Posterior cingulate gyrus (tissue), 11 donors: ENCODE results near the gene TTLL9.

Experiments used
- DNase-seq, 10 donors: peaks; one replicate each; pipeline versions ENCODE4 v3.0.0 to v3.0.0-alpha.2; 2020 to 2021; ENCODE audit warnings: mixed read lengths in 3 of 10
- intact Hi-C: fragments of 100-400 bp; cut with DNase I; formaldehyde crosslinking; loops from one replicate; pipeline ENCODE4 v1.15.1; 2023

Gene TTLL9

GRCh38 chr20:31869942-31870725 lies at the start of gene TTLL9, which contains the start of gene DUSP15:
TSS of gene TTLL9 (plus strand) at chr20:31870634. CDS start at chr20:31871127, 493 bp downstream.
TSS of gene DUSP15 (minus strand) at chr20:31870527. CDS start at chr20:31870337, 190 bp downstream.
- intact Hi-C loops = loop anchor here (5.0 kb wide), 1 partner anchor 82 kb away; the partner anchor contains the start of gene PDRG1
- peak; percentile 58 to 96 (median 71) for DNase-seq

- peak in 2 of 10 donors; percentile 64 to 67 for DNase-seq
- intact Hi-C loops = loop anchor here (5.0 to 10.0 kb wide), 3 partner anchors 271 to 833 kb away; partner anchors contain the start of genes PLAGL2 and POFUT1
Measured at GRCh38 chr20:31821427-31821826, 49.0 kb upstream of the TTLL9 start.

DNA sequence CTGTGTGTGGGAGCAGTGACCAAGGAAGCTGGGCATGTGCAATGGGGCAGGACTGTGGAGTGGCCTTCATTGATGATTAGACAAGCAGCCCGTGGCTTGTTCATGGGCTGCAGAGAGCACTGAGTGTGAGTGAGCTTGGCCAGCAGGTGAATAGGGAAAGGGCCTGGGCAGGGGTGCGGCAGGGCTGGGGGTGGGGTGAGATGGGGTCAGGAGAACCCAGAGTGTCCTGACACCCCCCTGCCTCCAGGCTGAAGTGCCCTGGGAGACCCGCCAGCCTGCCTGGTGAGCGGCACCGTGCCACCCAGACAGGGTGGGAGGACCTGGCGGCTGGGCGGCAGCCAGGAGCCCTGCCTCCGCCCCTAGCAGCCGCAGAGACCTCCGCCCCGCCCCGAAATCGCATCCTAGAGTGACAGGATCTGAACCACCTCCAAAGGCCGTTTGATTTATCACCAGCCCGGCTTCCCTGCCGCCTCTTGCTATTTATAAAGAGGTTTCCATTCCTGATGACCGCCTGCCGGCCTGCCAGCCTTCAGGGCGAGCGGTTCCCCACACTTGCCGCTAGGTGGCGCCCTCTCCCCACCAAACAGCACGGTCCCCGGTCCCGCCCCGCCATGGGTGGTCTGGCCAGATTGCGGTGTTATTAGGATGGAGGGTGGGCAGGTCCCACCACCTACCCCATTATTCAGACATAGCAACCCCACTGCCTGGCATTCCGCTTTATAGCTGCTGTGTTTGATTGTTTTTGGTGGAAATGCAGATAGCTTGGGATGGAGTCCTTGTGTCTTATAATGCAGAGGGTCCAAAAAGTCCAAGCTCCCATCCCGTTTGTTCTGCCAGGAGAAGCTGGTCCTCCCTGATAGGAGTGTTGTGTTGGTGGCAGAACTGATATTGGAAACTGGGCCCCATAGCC lies 47.8 kb upstream of the TTLL9 start:
- DNase-seq = peak; percentile 46 to 96 (median 78)

DNA sequence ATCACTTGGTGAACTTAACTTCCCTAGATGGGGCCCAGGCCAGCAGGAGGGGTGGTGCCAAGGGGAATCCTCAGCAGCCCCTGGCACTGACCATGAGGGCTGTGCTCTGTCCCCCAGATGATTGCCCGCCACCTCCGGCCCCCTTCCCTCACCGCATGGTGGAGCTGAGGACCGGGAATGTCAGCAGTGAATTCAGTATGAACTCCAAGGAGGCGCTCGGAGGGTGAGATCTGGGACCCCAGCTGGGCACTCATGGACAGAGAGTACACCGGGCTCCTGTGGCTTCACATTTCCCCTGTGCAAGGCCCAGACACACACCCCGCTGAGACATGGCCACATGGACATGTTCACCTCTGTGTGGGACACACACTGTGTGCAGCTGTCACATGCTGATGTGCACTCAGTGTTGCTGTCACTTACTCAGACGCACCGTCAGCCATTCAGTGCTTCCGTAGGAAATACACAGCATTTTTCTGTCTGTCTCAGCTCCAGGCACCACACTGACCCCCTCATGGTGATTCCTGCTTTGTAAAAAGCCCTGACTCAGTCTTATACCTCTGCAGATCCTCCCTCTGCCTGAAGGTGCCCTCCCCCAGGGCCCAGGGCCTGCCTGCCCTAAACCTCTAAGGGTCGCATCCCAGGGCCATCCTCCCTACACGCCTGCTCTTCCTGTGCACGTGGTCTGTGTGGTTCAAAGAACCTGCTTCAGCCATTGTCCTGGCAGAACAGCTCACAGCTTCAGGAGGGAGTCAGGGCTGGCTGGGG lies 46.9 kb upstream of the TTLL9 start:
- DNase-seq = peak in 2 of 10 donors; percentile 57 to 77
- intact Hi-C loops = loop anchor here (1.0 to 10.0 kb wide), 5 partner anchors 129 to 831 kb away; partner anchors contain the start of genes PDRG1, PLAGL2 and POFUT1

More for the DNA sequence above, 47.8 kb upstream of the TTLL9 start:
- intact Hi-C loops = loop anchor here (1.0 to 10.0 kb wide), 5 partner anchors 130 to 832 kb away; partner anchors contain the start of genes PDRG1, PLAGL2 and POFUT1

DNA sequence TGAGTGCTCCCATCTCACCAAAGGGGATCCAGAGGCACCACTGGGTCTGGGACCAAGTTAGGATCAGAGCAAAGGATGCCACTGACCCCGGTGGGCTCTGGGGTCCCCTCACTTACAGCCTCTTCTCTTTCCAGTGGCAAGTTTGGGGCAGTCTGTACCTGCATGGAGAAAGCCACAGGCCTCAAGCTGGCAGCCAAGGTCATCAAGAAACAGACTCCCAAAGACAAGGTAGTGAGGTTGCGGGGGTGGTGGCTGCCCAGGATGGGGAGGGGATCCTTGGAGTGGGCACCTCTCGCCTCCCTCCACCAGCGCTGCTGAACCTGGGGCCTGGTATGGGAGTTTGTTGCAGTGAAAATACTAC lies 46.3 kb upstream of the TTLL9 start:
- intact Hi-C loops = loop anchor here (5.0 to 10.0 kb wide), 3 partner anchors 268 to 831 kb away; partner anchors contain the start of genes PLAGL2 and POFUT1
- peak in 2 of 10 donors; percentile 9 to 65 for DNase-seq

DNA sequence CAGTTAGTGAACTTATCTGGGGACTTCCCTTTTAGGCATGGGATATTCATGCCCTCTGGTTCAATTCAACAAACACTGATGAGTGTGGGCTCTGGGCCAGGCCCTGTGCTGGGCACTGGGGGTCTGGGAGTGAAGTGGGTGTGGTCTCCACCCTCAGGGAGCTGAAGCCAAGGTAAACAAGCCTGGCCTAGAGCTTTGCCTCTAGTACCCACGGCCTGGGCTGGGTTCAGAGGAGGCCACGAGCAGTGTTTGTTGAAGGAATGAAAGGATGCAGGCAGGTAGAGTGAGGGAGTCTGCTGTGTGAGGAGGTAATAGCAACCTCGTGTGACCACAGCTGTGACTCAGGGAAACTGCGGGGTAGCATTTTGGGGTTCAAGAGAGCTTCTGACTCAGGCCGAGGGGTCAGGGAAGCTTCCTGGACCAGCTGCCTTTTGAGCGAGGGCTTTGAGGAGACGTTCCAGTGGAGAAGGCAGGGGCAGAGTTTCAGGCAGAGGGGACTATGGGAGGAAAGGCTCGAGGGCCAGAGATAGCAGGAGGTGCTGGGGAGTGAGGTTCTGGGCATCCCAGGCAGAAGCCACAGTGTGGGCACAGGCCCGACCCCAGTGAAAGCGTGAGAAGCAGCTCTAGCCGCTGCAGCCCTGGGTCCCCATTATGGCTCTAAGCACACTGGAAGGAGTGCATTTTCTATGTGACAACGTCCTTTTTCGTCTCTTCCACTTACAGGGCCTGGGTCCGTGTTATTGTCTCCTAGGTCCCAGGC lies 45.7 kb upstream of the TTLL9 start:
- peak in 2 of 10 donors; percentile 39 to 62 for DNase-seq
- intact Hi-C loops = loop anchor here (5.0 to 10.0 kb wide), 3 partner anchors 268 to 830 kb away; partner anchors contain the start of genes PLAGL2 and POFUT1

- intact Hi-C loops = loop anchor here (10.0 kb wide), 2 partner anchors 379 to 829 kb away; partner anchors contain the start of genes PLAGL2 and POFUT1
- peak in 1 of 10 donors; percentile 12 for DNase-seq
Measured at GRCh38 chr20:31826074-31826473, 44.4 kb upstream of the TTLL9 start.

DNA sequence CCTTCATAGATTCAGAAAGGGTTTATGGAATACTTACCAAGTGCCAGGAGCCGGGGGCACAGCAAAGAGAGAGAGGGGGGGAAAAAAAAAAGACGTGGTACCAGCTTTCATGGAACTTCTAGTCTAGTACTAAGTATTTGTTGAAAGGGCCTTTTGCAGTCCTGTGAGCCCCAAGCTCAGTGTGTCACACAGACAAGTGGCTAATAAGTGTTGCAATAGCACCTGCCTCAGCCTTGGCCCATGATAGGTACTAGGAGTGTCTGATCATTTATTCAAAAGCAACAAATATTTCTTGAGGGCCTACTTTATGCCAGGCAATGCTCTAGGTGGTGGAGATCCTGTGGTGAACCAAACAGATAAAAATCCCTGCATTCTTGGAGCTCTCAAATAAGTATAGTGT lies 43.4 kb upstream of the TTLL9 start:
- intact Hi-C loops = loop anchor here (10.0 kb wide), 2 partner anchors 378 to 828 kb away; partner anchors contain the start of genes PLAGL2 and POFUT1

GRCh38 chr20:31828016-31828415 lies 42.4 kb upstream of the TTLL9 start:
- intact Hi-C loops = loop anchor here (10.0 kb wide), 2 partner anchors 377 to 827 kb away; partner anchors contain the start of genes PLAGL2 and POFUT1
- DNase-seq = peak in 2 of 10 donors; percentile 59 to 69

More for the DNA sequence above, 43.4 kb upstream of the TTLL9 start:
- peak in 1 of 10 donors; percentile 1 for DNase-seq

DNA sequence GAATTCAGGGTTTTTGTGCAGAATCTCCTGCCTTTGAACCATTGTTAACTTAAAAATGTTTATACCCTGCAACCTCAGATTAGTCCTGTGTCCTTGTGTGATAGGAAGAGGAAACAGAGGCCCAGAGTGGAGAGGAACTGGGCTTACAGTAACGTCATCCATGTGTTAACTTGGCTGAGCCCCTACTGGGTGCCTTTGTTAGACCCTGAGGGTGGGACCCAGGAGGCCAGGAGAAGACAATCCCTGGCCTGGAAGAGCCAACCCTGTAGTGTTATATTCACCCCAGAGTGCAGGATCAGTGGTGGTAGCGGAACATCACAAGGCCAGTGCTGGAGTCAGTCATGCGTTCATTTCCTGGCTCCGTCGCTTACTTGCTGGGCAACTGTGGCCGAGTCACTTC lies 40.7 kb upstream of the TTLL9 start:
- intact Hi-C loops = loop anchor here (10.0 kb wide), 2 partner anchors 375 to 825 kb away; partner anchors contain the start of genes PLAGL2 and POFUT1
- DNase-seq = peak in 2 of 10 donors; percentile 25 to 28

GRCh38 chr20:31830406-31830981 lies 39.9 kb upstream of the TTLL9 start:
- intact Hi-C loops = no loop called here
- peak in 2 of 10 donors; percentile 32 to 51 for DNase-seq

DNA sequence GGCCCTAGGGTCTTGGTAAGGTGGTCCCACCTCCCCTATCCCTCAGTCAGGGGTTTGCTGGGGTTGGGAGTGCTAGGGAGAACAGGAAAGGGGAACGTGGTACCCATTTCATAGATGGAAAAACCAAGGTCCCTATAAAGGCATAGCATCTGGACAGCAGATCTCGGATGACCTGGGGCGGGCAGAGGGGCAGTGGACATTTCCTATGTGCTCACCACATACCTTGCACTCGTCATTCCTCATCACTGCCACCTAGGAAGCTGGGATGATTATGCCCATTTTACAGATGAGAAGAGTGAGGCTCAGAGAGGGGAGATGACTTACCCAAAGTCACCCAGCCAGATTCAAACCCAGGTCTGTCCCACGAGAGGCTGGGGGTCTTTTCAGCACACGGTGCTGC lies 39.2 kb upstream of the TTLL9 start:
- DNase-seq = peak in 1 of 10 donors; percentile 52
- intact Hi-C loops = no loop called here

- intact Hi-C loops = no loop called here
Measured at GRCh38 chr20:31831771-31832306, 38.6 kb upstream of the TTLL9 start.

DNA sequence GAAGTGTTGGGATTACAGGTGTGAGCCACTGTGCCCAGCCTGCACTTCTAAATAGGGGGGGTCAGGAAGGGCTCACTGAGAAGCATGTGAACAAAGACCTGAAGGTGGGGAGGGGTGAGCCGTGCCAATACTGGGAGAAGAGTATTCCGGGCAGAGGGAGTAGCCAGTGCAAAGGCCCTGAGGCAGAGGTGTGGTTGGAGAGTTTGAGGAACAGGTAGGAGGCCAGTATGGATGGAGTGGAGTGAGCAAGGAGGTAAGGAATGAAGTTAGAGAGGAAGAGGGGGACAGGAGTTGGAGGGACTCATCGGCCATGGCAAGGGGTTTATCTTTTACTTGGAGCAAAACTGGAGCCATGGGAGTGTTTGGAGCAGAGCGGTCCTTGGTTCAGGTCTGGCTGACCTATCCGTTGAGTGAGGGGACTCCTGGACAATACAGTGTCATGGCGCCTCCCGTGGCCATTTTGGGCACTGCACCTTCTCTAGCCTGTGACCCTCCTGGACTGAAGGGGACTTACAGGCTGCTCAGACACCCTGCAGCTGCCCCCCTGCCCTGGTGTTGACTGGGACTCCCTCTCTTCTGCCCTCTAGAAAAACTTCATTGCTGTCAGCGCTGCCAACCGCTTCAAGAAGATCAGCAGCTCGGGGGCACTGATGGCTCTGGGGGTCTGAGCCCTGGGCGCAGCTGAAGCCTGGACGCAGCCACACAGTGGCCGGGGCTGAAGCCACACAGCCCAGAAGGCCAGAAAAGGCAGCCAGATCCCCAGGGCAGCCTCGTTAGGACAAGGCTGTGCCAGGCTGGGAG lies 37.1 kb upstream of the TTLL9 start:
- DNase-seq = peak in 7 of 10 donors; percentile 30 to 89 (median 50)
- intact Hi-C loops = no loop called here

More at GRCh38 chr20:31831771-31832306, 38.6 kb upstream of the TTLL9 start:
- peak in 3 of 10 donors; percentile 13 to 55 (median 40) for DNase-seq

GRCh38 chr20:31833931-31834521 lies 36.4 kb upstream of the TTLL9 start:
- DNase-seq = peak in 1 of 10 donors; percentile 81
- intact Hi-C loops = no loop called here

- intact Hi-C loops = no loop called here
- DNase-seq = no peak
Measured at GRCh38 chr20:31835554-31835953, 34.9 kb upstream of the TTLL9 start.
